RWPE1 (cell line): ENCODE results near the gene GZMM.
"Not testable (repeated sequence)": the region's sequence is repeated elsewhere in the genome, so short reads cannot be mapped to it uniquely, and the experiment has no call there.

ENCODE experiments used
- CTCF ChIA-PET: fragments of 350-600 bp; sonication (Branson Sonifier 250); formaldehyde crosslinking; extraction: SDS; loops from one replicate; lab custom pipeline; 2021; lab: Yijun Ruan, JAX
- POLR2A ChIA-PET: fragments of 400-600 bp; formaldehyde crosslinking; extraction: SDS; loops from one replicate; lab custom pipeline; 2020; ENCODE audit warnings: antibody characterized with exemption; ENCODE audit not compliant: low non-redundant PET; lab: Yijun Ruan, JAX
- DNase-seq: peaks from one replicate; pipeline ENCODE4 v3.0.0; 2012; ENCODE audit warnings: low spot score
- H3K27ac ChIP-seq: fragments of 450-650 bp; 2 replicates; pipeline ENCODE4 v1.5.1; 2017
- CTCF ChIP-seq: fragments of 450-650 bp; conservative IDR thresholded peaks from 2 replicates; pipeline ENCODE4 v1.5.1; 2017; ENCODE audit warnings: low read depth, mild to moderate bottlenecking

GZMM gene

GRCh38 chr19:584240-585001 lies 40.6 kb downstream of the GZMM start:
- no peak for DNase-seq
- CTCF ChIA-PET: interaction anchor here (0.6 to 1.5 kb wide), 10 partner anchors 8 to 216 kb away, joined by 3 to 8 read pairs (median 4); partner anchors contain the start of gene BSG
- peak; percentile 89 for TF ChIP-seq CTCF
- H3K27ac ChIP-seq: peak overlapping the region; percentile 56
- POLR2A ChIA-PET: no interaction called here

- DNase-seq, H3K27ac ChIP-seq, POLR2A ChIA-PET: not testable (repeated sequence)
- CTCF ChIA-PET: interaction anchor here (0.6 to 1.5 kb wide), 6 partner anchors 9 to 217 kb away, joined by 3 to 8 read pairs (median 4); no protein-coding TSS in a partner anchor
Measured at GRCh38 chr19:585146-585545, 41.3 kb downstream of the GZMM start.

GRCh38 chr19:585551-586110 lies 41.8 kb downstream of the GZMM start:
- peak overlapping the region; percentile 36 for H3K27ac ChIP-seq
- no peak for DNase-seq
- CTCF ChIA-PET: interaction anchor here (0.8 to 1.0 kb wide), 2 partner anchors 11 to 44 kb away, joined by 3 to 4 read pairs; no protein-coding TSS in a partner anchor
- TF ChIP-seq CTCF: no peak
- POLR2A ChIA-PET: interaction anchor here (0.6 kb wide), 1 partner anchor 14 kb away, joined by 4 read pairs; no protein-coding TSS in a partner anchor

GRCh38 chr19:588093-588740 lies 44.4 kb downstream of the GZMM start:
- H3K27ac ChIP-seq: peak overlapping the region; percentile 57
- no peak for DNase-seq
- ChIA-PET POLR2A (interaction anchor here (1.0 kb wide), 1 partner anchor 11 kb away, joined by 3 read pairs; no protein-coding TSS in a partner anchor), CTCF (interaction anchor here (0.7 to 0.9 kb wide), 3 partner anchors 28 to 155 kb away, joined by 3 to 4 read pairs (median 3); no protein-coding TSS in a partner anchor)
- peak; percentile 59 for TF ChIP-seq CTCF

- CTCF ChIA-PET: interaction anchor here (0.7 to 0.9 kb wide), 3 partner anchors 27 to 154 kb away, joined by 3 to 4 read pairs (median 3); no protein-coding TSS in a partner anchor
- TF ChIP-seq CTCF: no peak
- peak overlapping the region; percentile 57 for H3K27ac ChIP-seq
- no peak for DNase-seq
- POLR2A ChIA-PET: interaction anchor here (1.0 kb wide), 1 partner anchor 12 kb away, joined by 3 read pairs; no protein-coding TSS in a partner anchor
Measured at GRCh38 chr19:588741-589692, 45.2 kb downstream of the GZMM start.

- CTCF ChIA-PET: no interaction called here
Measured at GRCh38 chr19:589693-590395, 46.0 kb downstream of the GZMM start, which contains the start of gene HCN2. HCN2 (plus strand) TSS chr19:589881; CDS start chr19:589946, 65 bp downstream.

More at GRCh38 chr19:589693-590395, 46.0 kb downstream of the GZMM start, which contains the start of gene HCN2:
- POLR2A ChIA-PET: no interaction called here
- peak within 1 kb of the TSS; percentile 57; the same call in 1 of the 2 replicates for H3K27ac ChIP-seq
- TF ChIP-seq CTCF: no peak
- DNase-seq: no peak
